ENCODE results near the gene RBM4. TPM values are rescaled to one million over a fixed set of nuclear protein-coding genes. Genes with fewer than 3 reads are reported as not detected.

RBM4 gene
- total and polyA plus RNA-seq, 4 donors = 36.9 to 59.2 (median 46.4) TPM

GRCh38 chr11:66651016-66651415, 12.5 kb downstream of the RBM4 start:
- Histone ChIP-seq H3K4me3 (ENCODE audit: low read depth in 1 of 3, low read length in 3 of 3) (no peak overlapping the region), H3K9ac (ENCODE audit: low read depth in 1 of 2, low read length in 2 of 2) (no peak overlapping the region), H3K4me1 (ENCODE audit: control insufficient read depth in 4 of 4, insufficient read depth in 4 of 4, low read length in 3 of 4) (no peaks in the 10 kb centered on the region), H3K36me3 (ENCODE audit: control insufficient read depth in 4 of 4, insufficient read depth in 3 of 4, low read depth in 1 of 4, low read length in 3 of 4) (peaks cover 5 to 35% (median 23%) of the 10 kb centered on the region in 4 donors), H3K27me3 (ENCODE audit: control insufficient read depth in 4 of 4, insufficient read depth in 4 of 4, low read length in 3 of 4) (no peaks in the 10 kb centered on the region), H3K9me3 (ENCODE audit: control insufficient read depth in 4 of 4, low read length in 3 of 4) (no peaks in the 10 kb centered on the region), H3K27ac (ENCODE audit: low read depth in 1 of 2, low read length in 2 of 2) (no peak overlapping the region)
- TF ChIP-seq GABPA (IDR thresholded peaks at IDR 0.05 in 1 of 2, conservative IDR thresholded peaks at IDR 0.05 in 1 of 2) (no peak), CTCF (IDR thresholded peaks at IDR 0.05; ENCODE audit: low read depth, low read length, missing input control) (no peak), REST (IDR thresholded peaks at IDR 0.05) (no peak), ZBTB33 (IDR thresholded peaks at IDR 0.05) (no peak), YY1 (IDR thresholded peaks at IDR 0.05) (no peak), JUND (IDR thresholded peaks at IDR 0.05) (no peak), FOXA1 (IDR thresholded peaks at IDR 0.05) (no peak), ATF3 (IDR thresholded peaks at IDR 0.05) (no peak), SP1 (IDR thresholded peaks at IDR 0.05) (no peak), FOXA2 (IDR thresholded peaks at IDR 0.05) (no peak)
- DNase-seq (ENCODE audit: low spot score) = no peak
- WGBS = 96% methylated on average over 2 of the region's 2 CpGs

- Histone ChIP-seq H3K4me3 (ENCODE audit: low read depth in 1 of 3, low read length in 3 of 3) (no peak overlapping the region), H3K9me3 (ENCODE audit: control insufficient read depth in 4 of 4, low read length in 3 of 4) (no peaks in the 10 kb centered on the region), H3K27me3 (ENCODE audit: control insufficient read depth in 4 of 4, insufficient read depth in 4 of 4, low read length in 3 of 4) (no peaks in the 10 kb centered on the region), H3K9ac (ENCODE audit: low read depth in 1 of 2, low read length in 2 of 2) (no peak overlapping the region), H3K4me1 (ENCODE audit: control insufficient read depth in 4 of 4, insufficient read depth in 4 of 4, low read length in 3 of 4) (no peaks in the 10 kb centered on the region), H3K36me3 (ENCODE audit: control insufficient read depth in 4 of 4, insufficient read depth in 3 of 4, low read depth in 1 of 4, low read length in 3 of 4) (peaks cover 4 to 24% (median 16%) of the 10 kb centered on the region in 4 donors), H3K27ac (ENCODE audit: low read depth in 1 of 2, low read length in 2 of 2) (no peak overlapping the region)
- 93% methylated on average over 7 of the region's 7 CpGs for WGBS
- no peak for DNase-seq (ENCODE audit: low spot score)
- no peak for TF ChIP-seq RXRA (IDR thresholded peaks at IDR 0.05)
- TF ChIP-seq EGR1 (IDR thresholded peaks at IDR 0.05; ENCODE audit: low read depth in 2 of 2) = no peak
- TF ChIP-seq ZBTB33 (IDR thresholded peaks at IDR 0.05) = no peak
- TF ChIP-seq SP1 (IDR thresholded peaks at IDR 0.05) = no peak
- TF ChIP-seq NR2F2 (IDR thresholded peaks at IDR 0.05) = no peak
- no peak for TF ChIP-seq FOXA2 (IDR thresholded peaks at IDR 0.05)
- TF ChIP-seq MAX (IDR thresholded peaks at IDR 0.05) = no peak
- TF ChIP-seq REST (IDR thresholded peaks at IDR 0.05) = no peak
- no peak for TF ChIP-seq CTCF (IDR thresholded peaks at IDR 0.05; ENCODE audit: low read depth, low read length, missing input control)
- TF ChIP-seq ATF3 (IDR thresholded peaks at IDR 0.05) = no peak
- no peak for TF ChIP-seq JUND (IDR thresholded peaks at IDR 0.05)
Measured at GRCh38 chr11:66652651-66653050, 14.1 kb downstream of the RBM4 start.

Measured in liver (tissue), 9 donors.